ENCODE measurements around the gene LOXHD1. TPM values are rescaled to one million over a fixed set of nuclear protein-coding genes. Genes with fewer than 3 reads are reported as not detected.

The LOXHD1 gene
- total and polyA plus RNA-seq, 2 donors (not counting 1 experiment from before 2014, with no cell fraction given): not detected

GRCh38 chr18:46519870-46520269 lies 137.2 kb downstream of the LOXHD1 start:
- Histone ChIP-seq H3K9ac (ENCODE audit: low read length) (no peak overlapping the region), H4K20me1 (ENCODE audit: control insufficient read depth, insufficient read depth, low read length, poor library complexity, severe bottlenecking) (no peaks in the 10 kb centered on the region), H3K27me3 (replicated peaks in 1 of 4; ENCODE audit: control extremely low read depth in 1 of 4, control insufficient read depth in 3 of 4, insufficient read depth in 4 of 4, low read length in 3 of 4) (no peaks in the 10 kb centered on the region), H3K4me2 (replicated peaks; ENCODE audit: low read depth, low read length, poor library complexity, severe bottlenecking) (no peak overlapping the region), H2AFZ (ENCODE audit: insufficient read depth, low read depth, low read length, poor library complexity, severe bottlenecking) (no peak overlapping the region), H3K4me3 (ENCODE audit: control extremely low read depth in 1 of 5, extremely low read depth in 1 of 5, insufficient read depth in 1 of 5, low read depth in 2 of 5, low read length in 4 of 5) (no peak overlapping the region), H3K79me2 (ENCODE audit: control insufficient read depth, insufficient read depth, low read length) (no peaks in the 10 kb centered on the region), H3K36me3 (replicated peaks in 1 of 2; ENCODE audit: control extremely low read depth in 1 of 2, control insufficient read depth in 1 of 2, extremely low read depth in 1 of 2, insufficient read depth in 2 of 2, low read length in 1 of 2) (no peaks in the 10 kb centered on the region), H3K9me3 (ENCODE audit: control extremely low read depth in 1 of 3, control insufficient read depth in 2 of 3, insufficient read depth in 1 of 3, low read length in 2 of 3) (peaks cover 0 to 5% (median 0%) of the 10 kb centered on the region in 3 donors), H3K4me1 (ENCODE audit: control insufficient read depth in 2 of 2, insufficient read depth in 2 of 2, low read length in 2 of 2) (no peaks in the 10 kb centered on the region), H3K27ac (ENCODE audit: low read length in 2 of 2) (no peak overlapping the region)
- no peak overlapping the region for H3K4me3 Mint-ChIP-seq
- peaks cover 2% of the 10 kb centered on the region for H3K9me3 Mint-ChIP-seq (ENCODE audit: insufficient read depth)
- peaks cover 20% of the 10 kb centered on the region for H3K27me3 Mint-ChIP-seq
- no peaks in the 10 kb centered on the region for H3K4me1 Mint-ChIP-seq
- CTCF ChIA-PET: no interaction called here
- DNase-seq: no peak
- POLR2A ChIA-PET: no interaction called here
- WGBS (ENCODE audit: insufficient coverage): 78% methylated on average over 6 of the region's 7 CpGs
- intact Hi-C loops (cut with micrococcal nuclease): no loop called here
- ATAC-seq (ENCODE audit: low read depth): no peak
- no peak for TF ChIP-seq EZH2 (IDR thresholded peaks at IDR 0.05; ENCODE audit: borderline replicate concordance, insufficient read depth, low read depth, low read length, poor library complexity, severe bottlenecking)
- H3K27ac Mint-ChIP-seq: no peak overlapping the region

- Histone ChIP-seq H3K4me2 (replicated peaks; ENCODE audit: low read depth, low read length, poor library complexity, severe bottlenecking) (no peak overlapping the region), H4K20me1 (ENCODE audit: control insufficient read depth, insufficient read depth, low read length, poor library complexity, severe bottlenecking) (no peaks in the 10 kb centered on the region), H3K4me1 (ENCODE audit: control insufficient read depth in 2 of 2, insufficient read depth in 2 of 2, low read length in 2 of 2) (no peaks in the 10 kb centered on the region), H3K27ac (ENCODE audit: low read length in 2 of 2) (no peak overlapping the region), H3K27me3 (replicated peaks in 1 of 4; ENCODE audit: control extremely low read depth in 1 of 4, control insufficient read depth in 3 of 4, insufficient read depth in 4 of 4, low read length in 3 of 4) (no peaks in the 10 kb centered on the region), H3K4me3 (ENCODE audit: control extremely low read depth in 1 of 5, extremely low read depth in 1 of 5, insufficient read depth in 1 of 5, low read depth in 2 of 5, low read length in 4 of 5) (no peak overlapping the region), H3K36me3 (replicated peaks in 1 of 2; ENCODE audit: control extremely low read depth in 1 of 2, control insufficient read depth in 1 of 2, extremely low read depth in 1 of 2, insufficient read depth in 2 of 2, low read length in 1 of 2) (no peaks in the 10 kb centered on the region), H3K9me3 (ENCODE audit: control extremely low read depth in 1 of 3, control insufficient read depth in 2 of 3, insufficient read depth in 1 of 3, low read length in 2 of 3) (peaks cover 0 to 6% (median 0%) of the 10 kb centered on the region in 3 donors), H3K79me2 (ENCODE audit: control insufficient read depth, insufficient read depth, low read length) (no peaks in the 10 kb centered on the region), H3K9ac (ENCODE audit: low read length) (no peak overlapping the region), H2AFZ (ENCODE audit: insufficient read depth, low read depth, low read length, poor library complexity, severe bottlenecking) (no peak overlapping the region)
- intact Hi-C loops (cut with micrococcal nuclease): no loop called here
- Mint-ChIP-seq H3K27me3 (peaks cover 14% of the 10 kb centered on the region), H3K4me3 (no peak overlapping the region), H3K27ac (no peak overlapping the region), H3K9me3 (ENCODE audit: insufficient read depth) (peaks cover 2% of the 10 kb centered on the region), H3K4me1 (no peaks in the 10 kb centered on the region)
- 62% methylated on average over 6 of the region's 6 CpGs for WGBS (ENCODE audit: insufficient coverage)
- no peak for TF ChIP-seq CTCF (IDR thresholded peaks at IDR 0.05)
- TF ChIP-seq EZH2 (IDR thresholded peaks at IDR 0.05; ENCODE audit: borderline replicate concordance, insufficient read depth, low read depth, low read length, poor library complexity, severe bottlenecking): no peak
- POLR2A ChIA-PET: no interaction called here
- no peak for ATAC-seq (ENCODE audit: low read depth)
- no peak for DNase-seq
- CTCF ChIA-PET: interaction anchor here (1.0 kb wide), 1 partner anchor 371 kb away, joined by 3 read pairs; no protein-coding TSS in a partner anchor
Observed at GRCh38 chr18:46518438-46518837, 138.6 kb downstream of the LOXHD1 start.

Measured in B cell (primary cell).